ENCODE measurements around the gene CELSR3. TPM values are rescaled to one million over a fixed set of nuclear protein-coding genes. Genes with fewer than 3 reads are reported as not detected.

CELSR3 gene
- total RNA-seq, 1 donor: 1.4 TPM

- Histone ChIP-seq H3K36me3 (ENCODE audit: insufficient read depth, low read length) (peaks cover 12% of the 10 kb centered on the region), H3K27me3 (ENCODE audit: insufficient read depth, low read length) (no peaks in the 10 kb centered on the region), H3K79me2 (ENCODE audit: insufficient read depth, low read length) (peaks cover 21% of the 10 kb centered on the region), H3K4me2 (ENCODE audit: insufficient read depth, low read length) (peak overlapping the region; percentile 96), H3K4me1 (ENCODE audit: insufficient read depth, low read length) (peaks cover 16% of the 10 kb centered on the region), H3K4me3 (ENCODE audit: insufficient read depth, low read length) (peak overlapping the region; percentile 94), H3K9me3 (ENCODE audit: low read depth, low read length) (no peaks in the 10 kb centered on the region), H4K20me1 (ENCODE audit: insufficient read depth, low read length) (peaks cover 19% of the 10 kb centered on the region), H3K27ac (ENCODE audit: low read depth, low read length) (peak overlapping the region; percentile 72), H2AFZ (ENCODE audit: low read length) (peak overlapping the region; percentile 96)
- DNase-seq (ENCODE audit: insufficient read length, low spot score, missing footprints): no peak
- TF ChIP-seq, protein P1, sequence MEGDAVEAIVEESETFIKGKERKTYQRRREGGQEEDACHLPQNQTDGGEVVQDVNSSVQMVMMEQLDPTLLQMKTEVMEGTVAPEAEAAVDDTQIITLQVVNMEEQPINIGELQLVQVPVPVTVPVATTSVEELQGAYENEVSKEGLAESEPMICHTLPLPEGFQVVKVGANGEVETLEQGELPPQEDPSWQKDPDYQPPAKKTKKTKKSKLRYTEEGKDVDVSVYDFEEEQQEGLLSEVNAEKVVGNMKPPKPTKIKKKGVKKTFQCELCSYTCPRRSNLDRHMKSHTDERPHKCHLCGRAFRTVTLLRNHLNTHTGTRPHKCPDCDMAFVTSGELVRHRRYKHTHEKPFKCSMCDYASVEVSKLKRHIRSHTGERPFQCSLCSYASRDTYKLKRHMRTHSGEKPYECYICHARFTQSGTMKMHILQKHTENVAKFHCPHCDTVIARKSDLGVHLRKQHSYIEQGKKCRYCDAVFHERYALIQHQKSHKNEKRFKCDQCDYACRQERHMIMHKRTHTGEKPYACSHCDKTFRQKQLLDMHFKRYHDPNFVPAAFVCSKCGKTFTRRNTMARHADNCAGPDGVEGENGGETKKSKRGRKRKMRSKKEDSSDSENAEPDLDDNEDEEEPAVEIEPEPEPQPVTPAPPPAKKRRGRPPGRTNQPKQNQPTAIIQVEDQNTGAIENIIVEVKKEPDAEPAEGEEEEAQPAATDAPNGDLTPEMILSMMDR (IDR thresholded peaks at IDR 0.05; ENCODE audit: extremely low read depth, low read depth, low read length): no peak
Observed at GRCh38 chr3:48636149-48636655, 26.5 kb downstream of the CELSR3 start.

DNA sequence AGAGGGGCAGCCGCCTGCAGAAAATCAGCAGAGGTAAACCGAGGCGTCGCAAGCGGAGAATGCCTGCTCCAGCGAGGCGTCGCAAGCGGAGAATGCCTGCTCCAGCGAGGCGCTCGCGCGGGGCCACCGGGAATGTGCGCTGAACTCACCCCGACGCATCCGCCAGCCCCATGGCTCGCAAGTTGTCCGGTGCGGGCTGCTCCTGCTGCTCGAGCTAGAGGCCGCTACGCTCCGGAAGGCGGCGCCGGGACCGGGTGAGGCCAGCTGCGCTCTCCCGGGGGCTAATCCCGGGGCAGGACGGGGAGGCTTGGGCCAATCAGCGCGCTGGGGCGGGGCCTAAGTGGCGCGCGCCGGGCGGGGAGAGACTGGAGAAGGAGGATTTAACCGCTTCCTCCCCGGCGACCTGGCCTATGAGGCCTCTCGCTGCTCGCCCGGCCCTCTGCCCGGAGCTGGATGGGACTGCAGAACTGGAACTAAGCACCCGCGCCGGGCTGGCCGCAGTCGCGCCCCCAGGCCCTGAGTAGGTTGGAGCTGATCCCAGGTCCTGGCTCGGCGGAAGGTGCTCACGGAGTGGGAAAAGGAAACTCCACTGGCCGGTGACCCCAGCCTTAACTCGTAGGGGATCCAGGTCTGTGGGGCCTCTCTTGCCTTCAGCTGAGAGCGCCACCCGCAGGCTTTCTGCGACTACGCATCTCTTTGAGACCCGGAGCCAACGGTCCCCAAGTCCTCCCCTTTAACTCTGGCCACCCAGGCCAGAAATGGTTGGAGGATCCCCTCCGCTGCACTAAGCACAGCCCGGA, 27.3 kb downstream of the CELSR3 start, which contains the start of gene SLC26A6:
Gene SLC26A6 (minus strand): TSS at position 240 of the 800 bp plus-strand sequence. CDS start 68 bp downstream, at position 172.
- peak; percentile 100 for DNase-seq (ENCODE audit: insufficient read length, low spot score, missing footprints)
- Histone ChIP-seq H3K4me3 (ENCODE audit: insufficient read depth, low read length) (peak within 1 kb of the TSS; percentile 94), H3K27me3 (ENCODE audit: insufficient read depth, low read length) (no peaks in the 10 kb centered on the region), H3K36me3 (ENCODE audit: insufficient read depth, low read length) (peaks cover 16% of the 10 kb centered on the region), H3K27ac (ENCODE audit: low read depth, low read length) (peak within 1 kb of the TSS; percentile 72), H2AFZ (ENCODE audit: low read length) (peak within 1 kb of the TSS; percentile 96), H3K79me2 (ENCODE audit: insufficient read depth, low read length) (peaks cover 21% of the 10 kb centered on the region), H3K9me3 (ENCODE audit: low read depth, low read length) (no peaks in the 10 kb centered on the region), H4K20me1 (ENCODE audit: insufficient read depth, low read length) (peaks cover 19% of the 10 kb centered on the region), H3K4me1 (ENCODE audit: insufficient read depth, low read length) (peaks cover 16% of the 10 kb centered on the region), H3K4me2 (ENCODE audit: insufficient read depth, low read length) (peak within 1 kb of the TSS; percentile 96)
- TF ChIP-seq, protein P1 (IDR thresholded peaks at IDR 0.05; ENCODE audit: extremely low read depth, low read depth, low read length): peak; percentile 64

- peak overlapping the region; percentile 72 for H3K27ac ChIP-seq (ENCODE audit: low read depth, low read length)
- H3K9me3 ChIP-seq (ENCODE audit: low read depth, low read length): no peaks in the 10 kb centered on the region
- peaks cover 19% of the 10 kb centered on the region for H4K20me1 ChIP-seq (ENCODE audit: insufficient read depth, low read length)
- H3K36me3 ChIP-seq (ENCODE audit: insufficient read depth, low read length): peaks cover 23% of the 10 kb centered on the region
- H3K79me2 ChIP-seq (ENCODE audit: insufficient read depth, low read length): peaks cover 21% of the 10 kb centered on the region
- TF ChIP-seq, protein P1 (IDR thresholded peaks at IDR 0.05; ENCODE audit: extremely low read depth, low read depth, low read length): no peak
- H3K4me1 ChIP-seq (ENCODE audit: insufficient read depth, low read length): peaks cover 16% of the 10 kb centered on the region
- H2AFZ ChIP-seq (ENCODE audit: low read length): peak overlapping the region; percentile 78
- H3K27me3 ChIP-seq (ENCODE audit: insufficient read depth, low read length): no peaks in the 10 kb centered on the region
- H3K4me2 ChIP-seq (ENCODE audit: insufficient read depth, low read length): peak overlapping the region; percentile 96
- DNase-seq (ENCODE audit: insufficient read length, low spot score, missing footprints): peak; percentile 98
- H3K4me3 ChIP-seq (ENCODE audit: insufficient read depth, low read length): peak overlapping the region; percentile 94
Observed at GRCh38 chr3:48634661-48635221, 27.9 kb downstream of the CELSR3 start.

DNA sequence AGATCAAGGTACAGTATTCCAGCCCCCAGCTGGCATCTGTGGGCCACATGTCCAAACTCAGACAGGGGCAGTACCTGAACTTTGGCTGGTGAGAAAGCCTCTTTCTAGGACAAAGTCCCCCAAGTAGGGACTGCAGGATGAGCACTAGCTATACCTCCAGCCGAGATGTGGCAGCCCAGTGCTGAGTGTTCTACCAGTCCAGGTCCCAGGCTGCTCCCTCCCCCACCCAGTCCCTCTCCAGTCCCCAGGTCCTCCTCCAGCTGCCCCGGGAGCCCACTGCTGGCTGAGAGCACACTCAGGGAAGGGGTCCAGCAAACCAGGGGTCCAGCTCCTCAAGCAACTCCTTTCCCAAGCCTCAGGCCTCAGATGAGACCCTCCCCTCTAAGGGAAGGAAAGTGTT, 28.9 kb downstream of the CELSR3 start:
- H3K36me3 ChIP-seq (ENCODE audit: insufficient read depth, low read length): peaks cover 33% of the 10 kb centered on the region
- peak; percentile 25 for DNase-seq (ENCODE audit: insufficient read length, low spot score, missing footprints)
- H3K4me3 ChIP-seq (ENCODE audit: insufficient read depth, low read length): no peak overlapping the region
- H3K79me2 ChIP-seq (ENCODE audit: insufficient read depth, low read length): peaks cover 21% of the 10 kb centered on the region
- no peak overlapping the region for H2AFZ ChIP-seq (ENCODE audit: low read length)
- no peaks in the 10 kb centered on the region for H3K9me3 ChIP-seq (ENCODE audit: low read depth, low read length)
- H3K4me1 ChIP-seq (ENCODE audit: insufficient read depth, low read length): peaks cover 16% of the 10 kb centered on the region
- H4K20me1 ChIP-seq (ENCODE audit: insufficient read depth, low read length): peaks cover 19% of the 10 kb centered on the region
- peak overlapping the region; percentile 96 for H3K4me2 ChIP-seq (ENCODE audit: insufficient read depth, low read length)
- H3K27me3 ChIP-seq (ENCODE audit: insufficient read depth, low read length): no peaks in the 10 kb centered on the region
- TF ChIP-seq, protein P1 (IDR thresholded peaks at IDR 0.05; ENCODE audit: extremely low read depth, low read depth, low read length): no peak
- H3K27ac ChIP-seq (ENCODE audit: low read depth, low read length): no peak overlapping the region
